Measurements from ENCODE around the gene CEMIP2.

CEMIP2 gene

GRCh38 chr9:71748280-71748743, 20.0 kb downstream of the CEMIP2 start:
- DNase-seq (ENCODE audit: low spot score): peak; percentile 61

GRCh38 chr9:71747576-71747975, 20.7 kb downstream of the CEMIP2 start:
- no peak for DNase-seq (ENCODE audit: low spot score)

- no peak for DNase-seq (ENCODE audit: low spot score)
These were observed 21.6 kb downstream of the CEMIP2 start for GRCh38 chr9:71746758-71747125.

GRCh38 chr9:71746023-71746757, 22.1 kb downstream of the CEMIP2 start:
- DNase-seq (ENCODE audit: low spot score): no peak

- no peak for DNase-seq (ENCODE audit: low spot score)
These were observed 23.4 kb downstream of the CEMIP2 start for GRCh38 chr9:71744754-71745521.

DNA sequence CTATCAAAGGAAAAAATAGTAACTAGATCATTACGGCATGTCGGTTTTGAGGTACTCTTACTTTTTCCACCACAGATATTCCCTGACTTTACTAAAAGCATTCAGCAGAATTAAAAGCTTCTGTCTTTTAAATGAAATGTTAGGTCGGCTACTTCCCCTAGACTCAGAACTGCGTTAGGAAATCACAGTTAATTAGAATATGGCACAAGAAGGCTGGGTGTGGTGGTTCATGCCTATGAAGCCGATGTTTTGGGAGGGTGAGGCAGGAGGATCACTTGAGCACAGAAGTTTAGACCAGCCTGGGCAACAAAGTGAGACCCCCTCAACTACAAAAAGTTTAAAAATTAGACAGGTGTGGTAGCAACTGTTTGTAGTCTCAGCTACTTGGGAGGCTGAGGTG, 24.4 kb downstream of the CEMIP2 start:
- DNase-seq (ENCODE audit: low spot score): no peak

DNA sequence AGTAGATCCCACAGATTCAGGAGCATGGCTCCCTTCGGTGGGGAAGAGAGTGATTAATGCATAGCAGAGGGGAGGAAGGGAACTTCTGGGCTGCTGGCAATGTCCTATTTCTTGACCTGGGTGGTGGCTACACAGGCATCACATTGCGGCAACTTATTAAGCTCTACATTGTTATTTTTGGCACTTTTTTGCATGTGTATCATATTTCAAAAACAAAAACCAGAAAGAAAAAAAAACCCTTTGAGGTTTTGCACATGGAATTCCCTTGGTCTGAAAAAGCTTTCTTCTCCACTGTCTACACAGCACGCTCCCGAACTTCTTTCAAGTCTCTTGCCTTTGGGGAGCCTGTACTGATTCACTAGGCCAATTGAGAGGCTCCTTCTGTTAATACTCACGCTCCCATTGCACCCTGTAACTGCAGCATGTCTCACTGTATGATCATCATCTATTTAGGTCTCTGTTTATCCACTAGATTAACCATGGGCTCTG, 25.1 kb downstream of the CEMIP2 start:
- DNase-seq (ENCODE audit: low spot score): no peak

- no peak for DNase-seq (ENCODE audit: low spot score)
These were observed 25.6 kb downstream of the CEMIP2 start for GRCh38 chr9:71742703-71743102.

- no peak for DNase-seq (ENCODE audit: low spot score)
These were observed 26.2 kb downstream of the CEMIP2 start for GRCh38 chr9:71741926-71742648.

GRCh38 chr9:71740199-71740598, 28.1 kb downstream of the CEMIP2 start:
- DNase-seq (ENCODE audit: low spot score): no peak

DNA sequence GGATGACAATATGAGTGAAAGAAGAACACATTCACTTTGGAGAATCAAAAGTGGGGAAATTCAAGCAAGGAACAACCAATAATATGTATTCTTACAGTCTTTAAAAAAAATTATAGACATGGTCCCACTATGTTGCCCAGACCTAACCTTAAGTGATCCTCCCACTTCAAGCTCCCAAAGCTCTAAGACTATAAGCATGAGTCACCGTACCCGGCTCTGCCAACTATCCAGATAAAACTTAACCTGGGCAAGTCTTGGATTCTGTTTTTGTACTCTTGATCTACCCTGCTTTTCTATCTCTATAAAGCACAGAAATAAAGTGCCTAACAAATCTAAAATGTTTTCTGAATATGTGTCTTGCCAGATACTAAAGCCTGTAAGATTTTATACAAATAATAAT, 30.9 kb downstream of the CEMIP2 start:
- no peak for DNase-seq (ENCODE audit: low spot score)

DNA sequence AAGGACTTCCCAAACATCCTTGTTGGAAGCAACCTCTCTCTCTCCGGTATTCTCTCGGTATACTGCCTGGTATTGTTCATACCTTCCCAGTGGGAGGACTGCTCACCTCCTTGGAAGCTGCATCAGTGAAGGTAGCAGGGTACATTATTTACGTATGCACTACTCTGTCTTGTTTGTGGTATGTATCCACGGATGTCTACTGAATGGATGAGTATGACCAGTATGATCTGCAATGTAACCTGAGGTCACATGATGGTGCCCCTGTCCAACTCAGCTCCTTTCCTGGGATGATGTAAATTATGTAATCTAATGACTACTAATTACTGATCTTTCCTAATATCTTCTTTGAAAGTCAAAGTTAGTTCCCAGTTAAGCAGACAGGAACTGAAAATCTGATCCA, 32.1 kb downstream of the CEMIP2 start:
- DNase-seq (ENCODE audit: low spot score): no peak

- DNase-seq (ENCODE audit: low spot score): no peak
These were observed 33.4 kb downstream of the CEMIP2 start for GRCh38 chr9:71734950-71735349.

DNA sequence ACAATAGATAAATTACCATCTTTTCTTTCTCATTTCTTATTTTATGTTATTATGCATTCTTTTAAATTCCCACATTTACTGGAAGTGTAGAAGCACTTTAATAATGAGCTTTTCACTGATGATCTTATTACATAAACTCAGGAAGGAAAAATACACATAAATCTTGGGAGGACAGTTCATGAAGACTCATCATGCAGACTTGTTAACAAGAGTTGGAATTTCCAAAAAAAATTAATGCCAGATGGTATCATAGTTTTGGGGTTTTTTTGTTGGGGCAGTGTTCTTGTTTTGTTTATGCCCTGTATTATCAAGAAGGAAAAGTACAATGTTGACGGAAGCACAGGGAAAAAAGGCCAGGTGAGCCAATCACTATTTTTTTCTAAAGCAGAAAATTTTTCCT, 35.1 kb downstream of the CEMIP2 start:
- DNase-seq (ENCODE audit: low spot score): no peak

- DNase-seq (ENCODE audit: low spot score): no peak
These were observed 38.3 kb downstream of the CEMIP2 start for GRCh38 chr9:71729816-71730526.

- no peak for DNase-seq (ENCODE audit: low spot score)
These were observed 41.6 kb downstream of the CEMIP2 start for GRCh38 chr9:71726723-71727122.

GRCh38 chr9:71725590-71726338, 42.5 kb downstream of the CEMIP2 start:
- DNase-seq (ENCODE audit: low spot score): no peak

DNA sequence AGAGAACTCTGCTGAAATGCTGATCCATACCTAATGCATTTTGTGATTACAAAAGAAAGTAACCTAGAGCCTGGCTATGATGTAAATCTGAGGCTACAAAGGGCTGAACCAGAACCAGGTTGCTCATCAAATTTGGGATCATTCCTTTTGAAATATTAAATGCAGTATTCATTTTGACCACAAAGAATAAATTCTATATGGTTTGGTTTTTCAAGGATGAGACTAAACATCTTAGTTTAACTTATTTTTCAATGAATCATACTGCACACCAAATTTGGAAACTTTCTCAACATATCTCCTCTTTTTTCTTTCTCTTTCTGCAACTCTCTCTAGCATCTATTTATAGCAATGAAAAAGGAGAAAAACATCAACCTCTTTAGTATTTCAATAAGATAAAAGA, 46.5 kb downstream of the CEMIP2 start:
- DNase-seq (ENCODE audit: low spot score): no peak

DNA sequence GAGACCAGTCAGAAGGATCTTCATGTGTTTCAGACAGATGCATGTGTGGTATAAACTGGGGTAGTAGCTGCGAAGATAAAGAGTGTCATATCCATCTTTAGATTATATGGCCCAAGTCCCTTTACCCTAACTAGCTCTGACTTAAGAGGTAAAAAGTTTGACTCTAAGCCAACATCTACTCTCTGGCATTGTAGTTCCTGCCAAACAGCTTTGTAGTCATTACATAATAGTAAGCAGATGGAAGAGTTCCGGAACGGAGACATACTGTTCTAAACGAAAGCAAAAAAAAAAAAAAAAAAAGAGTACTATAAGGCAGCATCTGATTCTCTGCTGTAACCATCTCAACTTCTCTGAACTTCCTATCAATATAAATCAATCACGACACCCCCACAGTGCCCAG, 48.8 kb downstream of the CEMIP2 start:
- DNase-seq (ENCODE audit: low spot score): no peak

GRCh38 chr9:71719088-71719487, 49.2 kb downstream of the CEMIP2 start:
- no peak for DNase-seq (ENCODE audit: low spot score)

- no peak for DNase-seq (ENCODE audit: low spot score)
These were observed 52.0 kb downstream of the CEMIP2 start for GRCh38 chr9:71716138-71716909.

Data from hepatic stellate cell (primary cell).